Measurements from ENCODE around the gene VPREB1.
"Not testable (repeated sequence)": the region's sequence is repeated elsewhere in the genome, so short reads cannot be mapped to it uniquely, and the experiment has no call there.

- not testable (repeated sequence) for TF ChIP-seq CTCF (IDR thresholded peaks at IDR 0.05; ENCODE audit: borderline replicate concordance, extremely low read depth, low read length, poor library complexity, severe bottlenecking); EZH2 (IDR thresholded peaks at IDR 0.05; ENCODE audit: borderline replicate concordance, low read depth, low read length, severe bottlenecking)
These were observed 35.4 kb upstream of the VPREB1 start for GRCh38 chr22:22209080-22209640.
